ENCODE data around the gene HNRNPM.

Gene HNRNPM

DNA sequence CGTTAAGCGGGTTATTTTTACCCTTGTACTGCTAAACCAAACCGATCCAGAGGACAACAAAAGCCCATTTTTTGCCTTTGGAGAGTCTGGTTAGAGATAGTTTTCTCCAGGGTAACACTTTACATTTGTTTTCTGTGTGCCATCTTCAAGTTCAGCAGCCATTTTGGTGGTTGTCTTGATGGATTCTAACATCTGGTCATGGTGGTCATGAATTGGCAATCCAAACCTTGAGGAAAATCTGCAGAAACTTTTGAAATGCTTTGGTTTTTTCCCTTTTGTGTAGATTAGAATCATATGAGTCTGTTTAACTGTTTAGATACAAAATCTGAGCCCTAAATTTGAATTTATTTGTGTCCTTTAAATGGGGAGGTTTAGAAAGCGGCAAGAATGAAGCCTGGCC, 16.6 kb downstream of the HNRNPM start:
- DNase-seq = no peak

- no peak for DNase-seq
Measured at GRCh38 chr19:8461891-8462290, 17.1 kb downstream of the HNRNPM start.

DNA sequence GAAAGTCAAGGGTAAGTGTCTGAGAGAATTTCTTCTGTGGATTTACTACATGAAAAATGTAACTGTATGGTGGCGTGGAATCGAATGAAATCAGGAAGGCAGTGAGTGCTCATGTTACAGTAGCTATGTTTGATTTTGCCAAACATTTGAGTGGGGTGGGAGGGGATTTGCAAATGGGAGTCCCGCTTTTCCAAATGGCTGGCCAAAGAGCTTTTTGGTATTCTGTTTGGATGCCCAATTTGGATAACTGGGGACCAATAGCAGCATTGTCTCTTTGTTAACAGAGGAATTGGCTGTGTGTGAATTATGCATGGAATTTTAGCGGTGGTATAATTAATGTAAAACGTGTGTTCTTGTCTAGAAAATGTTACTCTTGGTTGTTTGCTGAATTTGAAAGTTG, 17.8 kb downstream of the HNRNPM start:
- DNase-seq = no peak

DNA sequence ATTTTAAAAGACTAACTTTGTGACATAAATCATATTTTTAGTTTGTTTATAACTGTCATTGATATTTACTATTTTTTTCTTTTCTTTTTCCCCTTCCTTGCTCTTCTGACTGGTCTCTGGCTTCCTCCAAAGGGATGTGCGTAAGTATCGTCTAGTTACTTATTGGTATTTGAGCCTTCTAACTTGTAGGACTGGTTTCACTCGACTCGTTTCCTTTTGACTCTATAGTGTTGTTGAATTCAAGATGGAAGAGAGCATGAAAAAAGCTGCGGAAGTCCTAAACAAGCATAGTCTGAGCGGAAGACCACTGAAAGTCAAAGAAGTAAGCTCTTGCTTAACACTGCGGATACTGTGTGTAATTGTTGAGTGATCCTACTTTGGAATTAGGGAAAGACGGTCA, 18.6 kb downstream of the HNRNPM start:
- no peak for DNase-seq

- DNase-seq = no peak
Measured at GRCh38 chr19:8466018-8466417, 21.2 kb downstream of the HNRNPM start.

- DNase-seq = no peak
Measured at GRCh38 chr19:8468124-8468523, 23.3 kb downstream of the HNRNPM start.

- no peak for DNase-seq
Measured at GRCh38 chr19:8468761-8469373, 24.1 kb downstream of the HNRNPM start.

DNA sequence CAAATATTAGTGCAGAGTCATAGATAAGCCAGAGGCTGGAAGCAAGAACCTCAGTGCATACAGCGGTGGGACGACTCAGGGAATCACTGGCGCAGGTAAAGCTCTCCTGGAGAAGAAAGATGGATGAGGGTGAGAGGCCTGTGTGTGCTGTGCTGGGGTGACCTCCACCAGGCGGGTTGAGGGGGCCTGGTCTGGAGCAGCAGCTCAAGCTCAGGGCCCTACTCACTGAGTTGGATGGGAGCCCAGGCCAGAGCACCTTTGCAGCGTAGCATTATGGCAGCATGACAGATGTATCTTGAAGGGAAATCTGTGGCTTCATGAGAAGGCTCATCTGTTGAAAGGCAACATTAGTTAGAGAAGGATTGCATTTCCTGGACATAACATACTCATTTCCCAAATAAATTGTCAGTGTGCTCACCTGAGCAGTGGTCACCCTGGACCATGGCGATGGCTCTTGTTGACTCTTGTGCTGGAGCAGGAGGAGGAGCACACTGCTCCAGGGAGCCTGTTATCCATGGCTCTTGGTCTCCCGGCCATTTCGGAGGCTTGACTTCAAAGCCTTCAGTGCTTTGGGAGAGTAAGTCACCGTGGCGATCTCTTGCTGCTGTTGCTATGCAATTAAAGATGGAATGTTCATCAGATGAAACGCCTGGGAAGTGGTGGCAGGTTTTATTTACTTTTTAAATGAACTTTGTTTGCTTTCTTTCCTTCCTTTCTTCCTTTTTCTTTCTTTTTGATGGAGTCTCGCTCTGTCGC, 25.0 kb downstream of the HNRNPM start:
- DNase-seq = no peak

- DNase-seq = no peak
Measured at GRCh38 chr19:8473648-8474476, 29.1 kb downstream of the HNRNPM start.

GRCh38 chr19:8475005-8475404, 30.2 kb downstream of the HNRNPM start:
- DNase-seq = no peak

DNA sequence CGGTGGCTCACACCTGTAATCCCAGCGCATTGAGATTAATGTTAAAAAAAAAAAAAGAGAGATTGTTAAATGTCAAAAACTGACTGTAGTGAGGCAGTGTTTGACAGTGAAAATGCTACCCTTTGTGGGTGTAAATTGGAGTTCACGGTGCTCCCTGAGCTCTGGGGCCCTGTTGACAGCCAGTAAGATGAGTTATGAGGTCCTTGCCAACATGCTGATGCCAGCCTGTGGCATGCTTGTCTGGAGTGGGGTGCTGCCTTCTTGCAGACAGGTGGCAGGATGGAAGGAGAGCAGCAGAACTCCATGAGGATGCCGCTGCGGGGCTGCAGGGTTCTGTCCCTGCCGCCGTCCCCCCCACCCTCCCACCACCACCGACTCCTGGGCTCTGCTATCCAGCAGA, 31.7 kb downstream of the HNRNPM start:
- DNase-seq = no peak

GRCh38 chr19:8477889-8478288, 33.1 kb downstream of the HNRNPM start:
- no peak for DNase-seq

DNA sequence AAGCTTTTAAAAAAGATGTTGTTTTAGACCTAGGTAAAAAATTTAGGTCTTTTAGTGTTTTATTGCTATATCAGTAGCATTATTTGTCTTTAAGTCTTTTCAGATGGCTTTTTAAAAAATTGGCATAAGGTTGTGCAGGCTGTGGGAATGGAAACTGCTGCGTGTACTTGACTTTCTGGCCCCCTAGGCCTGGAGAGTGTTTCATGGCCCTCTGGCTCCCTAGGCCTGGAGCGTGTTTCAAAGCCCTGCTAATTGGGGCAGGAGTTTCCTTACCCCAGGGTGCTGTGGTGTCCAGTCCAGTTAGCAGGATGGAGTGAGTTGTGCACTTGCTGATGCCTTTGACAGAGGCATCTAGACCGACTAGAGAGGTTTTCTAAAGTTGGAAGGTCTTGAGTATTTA, 33.8 kb downstream of the HNRNPM start:
- no peak for DNase-seq

GRCh38 chr19:8481201-8481600, 36.4 kb downstream of the HNRNPM start:
- no peak for DNase-seq

GRCh38 chr19:8481616-8482015, 36.8 kb downstream of the HNRNPM start:
- DNase-seq = no peak

DNA sequence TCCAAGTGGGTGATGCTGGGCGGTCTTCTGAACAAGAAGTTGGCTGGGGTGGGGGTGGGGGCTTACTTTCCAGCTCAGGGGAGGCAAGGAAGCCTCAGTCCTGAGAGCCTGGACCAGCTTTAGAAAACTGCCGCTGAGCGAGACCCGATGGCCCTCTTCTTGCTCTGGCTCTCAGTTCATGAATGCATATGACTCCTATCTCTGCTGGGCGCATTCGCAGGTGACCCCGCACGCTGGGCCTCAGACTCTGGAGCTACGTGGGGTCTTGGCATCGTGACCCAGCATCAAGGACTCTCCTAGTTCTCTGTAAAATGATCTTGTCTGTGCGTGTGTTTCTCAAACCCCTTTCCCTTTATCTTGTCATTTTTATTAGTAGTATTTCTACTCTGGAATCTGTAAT, 37.9 kb downstream of the HNRNPM start:
- DNase-seq = no peak

GRCh38 chr19:8483165-8483564, 38.4 kb downstream of the HNRNPM start:
- DNase-seq = no peak

DNA sequence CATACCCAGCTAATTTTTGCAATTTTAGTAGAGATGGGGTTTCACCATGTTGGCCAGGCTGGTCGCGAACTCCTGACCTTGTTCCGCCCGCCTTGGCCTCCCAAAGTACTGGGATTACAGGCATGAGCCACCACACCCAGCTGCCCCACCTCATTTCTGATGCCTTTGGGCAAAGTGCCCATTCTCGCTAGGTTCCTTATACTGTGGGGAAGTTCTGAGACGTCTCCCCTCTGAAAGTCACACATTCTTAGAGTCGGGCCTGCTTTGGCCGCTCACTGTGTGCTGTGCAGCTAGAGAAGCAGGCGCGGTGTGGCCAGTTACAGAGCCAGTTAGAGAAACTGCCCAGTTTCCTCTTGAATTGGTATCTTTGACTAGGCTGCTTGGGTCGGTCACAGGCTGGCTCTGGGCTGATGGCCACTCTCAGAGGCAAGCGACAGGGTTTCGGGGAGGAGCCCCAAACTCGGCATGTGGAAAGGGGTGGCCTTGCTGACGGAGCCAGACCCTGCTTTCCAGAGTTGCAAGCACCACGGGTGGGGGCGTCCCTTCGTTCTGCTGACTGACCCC, 39.6 kb downstream of the HNRNPM start:
- no peak for DNase-seq

DNA sequence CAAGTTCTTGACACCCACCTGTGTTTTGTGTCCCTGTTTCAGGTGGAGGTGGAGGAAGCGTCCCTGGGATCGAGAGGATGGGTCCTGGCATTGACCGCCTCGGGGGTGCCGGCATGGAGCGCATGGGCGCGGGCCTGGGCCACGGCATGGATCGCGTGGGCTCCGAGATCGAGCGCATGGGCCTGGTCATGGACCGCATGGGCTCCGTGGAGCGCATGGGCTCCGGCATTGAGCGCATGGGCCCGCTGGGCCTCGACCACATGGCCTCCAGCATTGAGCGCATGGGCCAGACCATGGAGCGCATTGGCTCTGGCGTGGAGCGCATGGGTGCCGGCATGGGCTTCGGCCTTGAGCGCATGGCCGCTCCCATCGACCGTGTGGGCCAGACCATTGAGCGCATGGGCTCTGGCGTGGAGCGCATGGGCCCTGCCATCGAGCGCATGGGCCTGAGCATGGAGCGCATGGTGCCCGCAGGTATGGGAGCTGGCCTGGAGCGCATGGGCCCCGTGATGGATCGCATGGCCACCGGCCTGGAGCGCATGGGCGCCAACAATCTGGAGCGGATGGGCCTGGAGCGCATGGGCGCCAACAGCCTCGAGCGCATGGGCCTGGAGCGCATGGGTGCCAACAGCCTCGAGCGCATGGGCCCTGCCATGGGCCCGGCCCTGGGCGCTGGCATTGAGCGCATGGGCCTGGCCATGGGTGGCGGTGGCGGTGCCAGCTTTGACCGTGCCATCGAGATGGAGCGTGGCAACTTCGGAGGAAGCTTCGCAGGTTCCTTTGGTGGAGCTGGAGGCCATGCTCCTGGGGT, 41.0 kb downstream of the HNRNPM start:
- no peak for DNase-seq

GRCh38 chr19:8486661-8487136, 41.9 kb downstream of the HNRNPM start:
- no peak for DNase-seq

DNA sequence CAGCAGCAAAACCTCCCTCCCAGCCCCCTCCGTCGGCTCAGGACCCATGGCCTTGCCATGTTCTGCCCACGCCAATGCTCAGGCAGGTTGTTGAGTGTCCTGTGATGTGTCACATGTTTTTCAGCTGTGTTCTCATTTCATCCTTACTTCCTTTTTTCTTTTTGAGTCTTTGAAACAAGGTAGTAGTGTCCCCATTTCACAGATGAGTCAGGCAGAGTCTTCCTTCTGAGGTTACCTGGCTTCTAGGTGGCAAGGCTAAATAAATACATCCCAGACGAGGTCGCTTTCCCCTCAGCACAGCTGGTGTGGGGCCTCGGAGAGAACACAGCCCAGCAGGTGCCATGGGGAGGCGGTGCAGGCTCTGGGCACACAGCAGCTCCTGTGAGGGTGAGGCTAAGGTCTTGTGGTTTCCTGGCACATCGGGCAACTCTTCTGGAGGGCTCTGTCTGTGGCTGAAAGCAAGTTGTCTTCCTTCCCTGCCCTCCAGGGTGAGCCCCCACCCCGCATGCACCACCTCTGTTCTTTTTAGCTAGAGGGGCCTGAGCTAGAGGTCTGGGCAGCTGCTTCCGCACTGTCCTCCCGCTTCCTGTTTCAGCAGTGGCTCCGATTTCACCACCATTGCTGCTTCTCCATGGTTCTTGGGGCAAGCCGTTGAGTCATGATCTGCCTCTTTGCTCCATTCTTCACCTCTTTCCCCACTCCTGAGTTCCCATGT, 42.5 kb downstream of the HNRNPM start:
- no peak for DNase-seq

DNA sequence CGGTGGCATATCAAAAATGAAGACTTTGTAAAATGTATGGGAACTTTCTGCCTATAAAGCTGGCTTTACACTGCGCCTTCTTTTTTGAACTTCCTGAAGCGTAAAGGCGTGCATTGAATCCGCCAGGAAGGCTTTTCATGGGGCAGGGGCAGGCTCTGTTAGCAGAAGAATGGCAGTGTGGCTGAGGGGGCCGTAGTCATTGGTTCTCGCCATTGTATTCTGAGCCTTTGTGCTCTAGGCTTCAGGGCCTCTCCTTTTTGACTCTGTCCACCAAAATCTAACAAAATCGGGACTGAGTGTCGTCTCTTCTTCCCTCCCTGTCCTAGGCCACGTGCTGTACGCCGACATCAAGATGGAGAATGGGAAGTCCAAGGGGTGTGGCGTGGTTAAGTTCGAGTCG, 43.6 kb downstream of the HNRNPM start:
- no peak for DNase-seq

All from NCI-H2029 treated with DMSO at 0.1 percent for 48 hours (cell line).